Hematopoietic multipotent progenitor cell treated with erythropoietin and hydrocortisone succinate and interleukin-3 and kit ligand, for 4 days (in vitro differentiated cells): ENCODE measurements around the gene RAB40B.
"Not testable (repeated sequence)": the region's sequence is repeated elsewhere in the genome, so short reads cannot be mapped to it uniquely, and the experiment has no call there.

Source experiments
- DNase-seq: peaks from one replicate; pipeline ENCODE4 v3.0.0-alpha.2; 2015

RAB40B gene

DNA sequence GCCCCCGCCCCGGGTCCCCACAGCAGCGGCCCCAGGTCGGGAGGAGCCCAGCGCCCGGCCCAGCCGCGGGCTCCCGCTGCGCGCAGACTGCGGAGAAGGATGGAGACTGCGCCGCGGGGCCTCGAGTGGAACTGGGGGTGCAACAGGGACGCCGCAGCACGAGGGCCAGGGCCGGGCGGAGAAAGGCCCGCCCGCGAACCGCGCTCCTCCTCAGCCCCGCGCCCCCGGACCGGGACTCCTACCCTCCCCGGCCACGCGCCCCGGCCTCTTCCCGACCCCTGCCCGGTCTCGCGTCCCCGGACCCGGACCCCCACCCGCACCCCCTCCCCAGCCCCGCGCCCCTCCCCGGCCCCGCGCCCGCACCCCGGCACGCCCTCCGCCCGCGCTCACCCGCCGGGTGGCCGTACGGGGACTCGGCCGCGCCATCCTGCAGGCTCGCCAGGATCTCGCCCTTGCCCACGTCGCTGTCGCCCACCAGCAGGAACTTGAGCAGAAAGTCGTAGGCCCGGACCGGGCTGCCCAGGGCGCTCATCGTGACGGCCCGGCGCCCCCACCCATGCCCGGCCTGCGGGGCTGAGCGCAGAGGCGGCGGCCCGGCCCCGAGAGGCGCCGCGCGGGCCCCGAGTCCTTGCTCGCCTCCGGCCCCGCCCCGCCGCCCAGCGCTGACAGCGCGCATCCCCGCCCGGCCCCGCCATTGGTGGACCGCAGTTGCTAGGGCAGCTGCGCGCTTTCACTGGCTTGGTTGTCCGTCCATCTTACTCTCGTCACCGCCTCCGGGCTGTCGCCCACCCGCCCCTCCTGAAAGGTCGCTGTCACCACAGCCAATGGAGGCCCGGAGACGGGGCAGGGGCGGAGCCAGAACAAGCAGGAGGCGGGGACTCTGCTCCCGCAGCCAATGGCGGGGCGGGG, at the start of gene RAB40B:
TSS of gene RAB40B (minus strand) at position 634 of the 909 bp plus-strand sequence. CDS start at position 532, 102 bp downstream.
- peak; percentile 99 for DNase-seq

GRCh38 chr17:82745524-82745923, 47.0 kb upstream of the RAB40B start:
- no peak for DNase-seq

DNA sequence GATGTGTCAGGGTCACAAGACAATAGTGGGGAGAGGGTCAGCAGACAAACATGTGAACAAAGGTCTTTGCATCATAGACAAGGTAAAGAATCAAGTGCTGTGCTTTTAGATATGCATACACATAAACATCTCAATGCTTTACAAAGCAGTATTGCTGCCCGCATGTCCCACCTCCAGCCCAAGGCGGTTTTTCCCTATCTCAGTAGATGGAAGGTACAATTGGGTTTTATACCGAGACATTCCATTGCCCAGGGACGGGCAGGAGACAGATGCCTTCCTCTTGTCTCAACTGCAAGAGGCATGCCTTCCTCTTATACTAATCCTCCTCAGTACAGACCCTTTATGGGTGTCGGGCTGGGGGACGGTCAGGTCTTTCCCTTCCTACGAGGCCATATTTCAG, 46.2 kb upstream of the RAB40B start:
- DNase-seq = not testable (repeated sequence)

- DNase-seq = no peak
These were observed 45.1 kb upstream of the RAB40B start for GRCh38 chr17:82743344-82744219.

- DNase-seq = peak; percentile 54
These were observed 42.6 kb upstream of the RAB40B start for GRCh38 chr17:82740906-82741759.

GRCh38 chr17:82737967-82738877, 39.7 kb upstream of the RAB40B start:
- DNase-seq = peak; percentile 93

GRCh38 chr17:82736511-82737185, 38.1 kb upstream of the RAB40B start:
- DNase-seq = no peak

- DNase-seq = peak; percentile 72
These were observed 36.7 kb upstream of the RAB40B start, which contains the start of gene FN3K for GRCh38 chr17:82734987-82735866. Gene FN3K, plus strand, starts transcription at chr17:82735615. Its CDS starts 22 bp downstream, at chr17:82735637.

DNA sequence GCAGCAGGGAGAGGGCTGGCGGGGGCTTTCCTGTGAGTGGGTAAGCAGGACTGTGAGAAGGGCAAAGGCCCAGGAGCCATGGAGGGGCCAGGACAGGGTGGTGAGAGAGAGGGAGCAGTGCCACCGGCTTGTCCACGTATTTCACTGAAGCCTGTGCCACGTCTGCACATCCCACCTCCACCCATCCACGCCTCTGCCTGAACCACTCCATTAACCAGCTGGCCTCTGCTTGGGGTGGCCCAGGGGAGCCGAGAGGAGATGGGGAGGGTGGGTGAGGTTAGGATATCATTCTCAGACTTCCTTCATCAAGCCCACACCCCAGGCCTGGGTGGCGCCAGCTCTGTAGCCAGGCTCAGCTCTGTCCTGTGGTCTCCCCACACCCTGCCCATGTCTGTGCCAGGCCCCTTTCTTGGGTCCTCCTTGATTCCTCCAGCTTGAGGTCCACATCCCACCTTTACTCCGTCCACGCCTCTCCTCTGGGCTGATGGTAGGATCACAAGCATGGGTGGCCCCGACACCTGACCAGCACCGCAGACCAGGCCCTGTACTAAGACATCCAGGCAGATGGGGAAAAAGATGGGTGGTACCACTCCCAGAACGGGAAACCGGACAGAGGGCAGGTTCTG, 33.7 kb upstream of the RAB40B start:
- DNase-seq = no peak

- DNase-seq = no peak
These were observed 31.2 kb upstream of the RAB40B start for GRCh38 chr17:82729479-82730260.

GRCh38 chr17:82726427-82726826, 27.9 kb upstream of the RAB40B start:
- no peak for DNase-seq

- DNase-seq = no peak
These were observed 24.8 kb upstream of the RAB40B start for GRCh38 chr17:82723169-82723807.

DNA sequence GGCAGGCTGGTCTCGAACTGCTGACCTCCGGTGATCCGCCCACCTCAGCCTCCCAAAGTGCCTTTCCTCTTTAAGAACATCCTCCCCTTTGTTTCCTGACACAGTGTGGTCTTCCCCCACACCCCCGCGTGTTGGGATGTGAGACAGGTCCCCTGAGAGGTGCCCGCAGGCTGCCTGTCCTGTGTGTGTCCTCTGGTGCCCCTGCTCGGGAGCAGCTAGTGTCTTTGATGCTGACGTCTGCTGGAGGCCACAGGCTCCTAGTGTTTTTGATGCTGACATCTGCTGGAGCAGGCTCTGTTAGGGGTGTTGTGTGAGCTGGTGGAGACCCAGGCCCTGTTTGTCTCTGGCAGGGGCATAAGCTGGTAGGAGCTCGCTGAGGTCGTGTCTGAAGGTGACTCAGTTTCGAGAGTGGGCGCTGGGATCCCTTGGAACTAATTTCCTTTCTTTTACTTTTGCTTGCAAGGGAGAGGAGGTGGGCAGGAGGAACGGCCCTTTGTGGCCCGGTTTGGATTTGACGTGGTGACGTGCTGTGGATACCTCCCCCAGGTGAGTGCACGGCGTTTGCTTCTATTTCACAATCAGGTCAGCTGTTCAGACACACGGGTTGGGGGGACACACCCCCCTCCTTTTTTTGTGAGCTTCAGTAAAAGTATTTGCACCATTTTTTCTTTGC, 24.0 kb upstream of the RAB40B start:
- DNase-seq = no peak

- no peak for DNase-seq
These were observed 21.7 kb upstream of the RAB40B start for GRCh38 chr17:82720204-82720603.

DNA sequence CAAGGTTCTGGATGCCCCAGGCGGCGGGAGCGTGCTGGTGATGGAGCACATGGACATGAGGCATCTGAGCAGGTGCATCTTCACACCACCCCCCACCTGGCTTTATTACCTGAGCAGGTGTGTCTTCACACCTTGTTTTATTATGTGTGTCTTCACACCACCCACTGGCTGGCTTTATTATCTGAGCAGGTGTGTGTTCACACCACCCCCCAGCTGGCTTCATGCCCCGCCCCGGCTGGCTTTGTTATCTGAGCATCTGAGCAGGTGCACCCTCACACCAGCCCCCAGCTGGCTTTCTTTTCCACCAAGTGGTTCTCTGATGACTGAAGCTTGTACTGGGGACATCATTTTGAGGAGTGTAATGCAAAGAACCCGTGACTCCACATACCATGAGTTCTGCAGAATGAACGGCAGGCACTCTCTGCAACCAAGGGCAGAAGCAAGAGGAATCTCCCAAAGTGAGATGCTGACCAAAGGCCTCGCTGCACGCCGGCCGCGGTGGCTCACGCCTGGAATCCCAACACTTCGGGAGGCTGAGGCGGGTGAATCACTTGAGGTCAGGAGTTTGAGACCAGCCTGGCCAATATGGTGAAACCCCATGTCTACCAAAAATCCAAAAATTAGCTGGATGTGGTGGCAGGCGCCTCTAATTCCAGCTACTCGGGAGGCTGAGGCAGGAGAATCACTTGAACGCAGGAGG, 20.6 kb upstream of the RAB40B start:
- DNase-seq = no peak

- DNase-seq = peak; percentile 97
These were observed 17.9 kb upstream of the RAB40B start, which contains the start of gene FN3KRP for GRCh38 chr17:82716203-82717010. Gene FN3KRP, plus strand, starts transcription at chr17:82716706. Its CDS starts 50 bp downstream, at chr17:82716756.
